Esophagus squamous epithelium (tissue), 5 donors: ENCODE measurements around the gene REV3L. TPM values are rescaled to one million over a fixed set of nuclear protein-coding genes. Genes with fewer than 3 reads are reported as not detected.

Source experiments
- DNase-seq: peaks from one replicate; lab custom pipeline; 2025; lab: John Stamatoyannopoulos, UW
- H3K27ac ChIP-seq, 4 donors: fragments of 200-600 bp; sonication (generic); one replicate each; pipeline ENCODE4 v1.5.1; 2016 to 2019; ENCODE audit warnings: mild to moderate bottlenecking in 1 of 4
- H3K27me3 ChIP-seq, 4 donors: fragments of 200-600 bp; sonication (generic); 1 replicate in 3 of 4; 2 replicates in 1 of 4; pipeline versions ENCODE4 v1.5.1 to v1.6.0; 2017 to 2021; ENCODE audit warnings: antibody characterized with exemption in 1 of 4
- H3K36me3 ChIP-seq, 3 donors: fragments of 200-600 bp; sonication (generic); one replicate each; pipeline ENCODE4 v1.5.1; 2016 to 2019
- H3K4me1 ChIP-seq, 3 donors: fragments of 200-600 bp; sonication (generic); one replicate each; pipeline ENCODE4 v1.5.1; 2017 to 2019
- H3K4me3 ChIP-seq, 4 donors: fragments of 200-600 bp; sonication (generic); 1 replicate in 3 of 4; 2 replicates in 1 of 4; pipeline ENCODE4 v1.5.1; 2016 to 2019; ENCODE audit warnings: mild to moderate bottlenecking in 2 of 4, moderate library complexity in 1 of 4
- H3K9me3 ChIP-seq, 3 donors: fragments of 200-600 bp; sonication (generic); one replicate each; pipeline ENCODE4 v1.5.1; 2016 to 2019
- CTCF ChIP-seq, 6 experiments: fragments of 450-650 bp in 4 of 6; fragments of 200-600 bp in 2 of 6; sonication (generic) in 2 of 6; IDR thresholded peaks; one replicate each; pipeline ENCODE4 v1.5.1; 2016 to 2019; ENCODE audit warnings: antibody characterized with exemption in 6 of 6, mild to moderate bottlenecking in 4 of 6, moderate library complexity in 4 of 6
- POLR2A ChIP-seq, 4 donors: fragments of 450-650 bp; IDR thresholded peaks; one replicate each; pipeline ENCODE4 v1.6.1; 2017; ENCODE audit warnings: antibody characterized with exemption in 4 of 4, mild to moderate bottlenecking in 4 of 4, moderate library complexity in 3 of 4
- WGBS, 2 donors: methylation state at CpG; one replicate each; pipeline ENCODE4 v1.1.5; 2018; 5-methylcytosine and 5-hydroxymethylcytosine counted together
- intact Hi-C: fragments of 100-400 bp; cut with DNase I; formaldehyde crosslinking; loops from one replicate; pipeline ENCODE4 v1.15.0; 2022
- total RNA-seq, 4 donors: library from RNA; depleted of rRNA; stranded (reverse); fragments of >200 nt; gene quantifications; one replicate each; pipeline ENCODE4 v1.1.0, GENCODE V29; 2016
- donor health status: DM: yes; HTN: yes; CAD: no.

The REV3L gene
- total RNA-seq, 4 donors from 2014 or later, result 7.0 to 47.1 (median 18.8) TPM

- peaks cover 9 to 33% (median 10%) of the 10 kb centered on the region in 3 donors for H3K4me1 ChIP-seq
- intact Hi-C loops, result no loop called here
- WGBS, 2 donors, result 69 to 75% methylated on average over 1 of the region's 1 CpG
These were observed 54.2 kb downstream of the REV3L start for GRCh38 chr6:111428811-111429210.

GRCh38 chr6:111427341-111428116, 55.5 kb downstream of the REV3L start:
- 47 to 56% methylated on average over 5 of the region's 5 CpGs for WGBS, 2 donors
- H3K9me3 ChIP-seq, result peaks cover 0 to 14% (median 6%) of the 10 kb centered on the region in 3 donors
- H3K27me3 ChIP-seq, result no peaks in the 10 kb centered on the region
- peak overlapping the region in 1 of 4 donors; percentile 3 for H3K27ac ChIP-seq
- intact Hi-C loops, result no loop called here
- TF ChIP-seq POLR2A (IDR thresholded peaks at IDR 0.05), result no peak
- TF ChIP-seq CTCF (IDR thresholded peaks at IDR 0.05), result no peak
- no peak for DNase-seq
- no peak overlapping the region for H3K4me3 ChIP-seq
- peaks cover 0 to 7% (median 0%) of the 10 kb centered on the region in 3 donors for H3K36me3 ChIP-seq
- H3K4me1 ChIP-seq, result peaks cover 9 to 40% (median 10%) of the 10 kb centered on the region in 3 donors

More at GRCh38 chr6:111428811-111429210, 54.2 kb downstream of the REV3L start:
- Histone ChIP-seq H3K36me3 (peaks cover 0 to 7% (median 0%) of the 10 kb centered on the region in 3 donors), H3K27me3 (no peaks in the 10 kb centered on the region), H3K27ac (no peak overlapping the region), H3K4me3 (no peak overlapping the region), H3K9me3 (peaks cover 0 to 14% (median 6%) of the 10 kb centered on the region in 3 donors)
- no peak for TF ChIP-seq CTCF (IDR thresholded peaks at IDR 0.05)
- no peak for TF ChIP-seq POLR2A (IDR thresholded peaks at IDR 0.05)
- no peak for DNase-seq

- intact Hi-C loops, result no loop called here
- Histone ChIP-seq H3K27me3 (no peaks in the 10 kb centered on the region), H3K36me3 (peaks cover 0 to under 1% (median 0%) of the 10 kb centered on the region in 3 donors), H3K4me1 (peaks cover 6 to 43% (median 9%) of the 10 kb centered on the region in 3 donors), H3K4me3 (no peak overlapping the region), H3K27ac (peak overlapping the region in 1 of 4 donors; percentile 11), H3K9me3 (peaks cover 0 to 8% (median 6%) of the 10 kb centered on the region in 3 donors)
- TF ChIP-seq POLR2A (IDR thresholded peaks at IDR 0.05) (no peak), CTCF (IDR thresholded peaks at IDR 0.05) (no peak)
- no peak for DNase-seq
- 72 to 80% methylated on average over 4 to 5 of the region's 5 CpGs for WGBS, 2 donors
These were observed 58.8 kb downstream of the REV3L start for GRCh38 chr6:111423960-111424846.

GRCh38 chr6:111423055-111423633, 59.9 kb downstream of the REV3L start:
- intact Hi-C loops, result no loop called here
- Histone ChIP-seq H3K27me3 (no peaks in the 10 kb centered on the region), H3K4me3 (no peak overlapping the region), H3K36me3 (no peaks in the 10 kb centered on the region), H3K27ac (no peak overlapping the region), H3K9me3 (no peaks in the 10 kb centered on the region), H3K4me1 (peaks cover 6 to 53% (median 9%) of the 10 kb centered on the region in 3 donors)
- WGBS, 2 donors, result 66 to 68% methylated on average over 2 of the region's 2 CpGs
- TF ChIP-seq POLR2A (IDR thresholded peaks at IDR 0.05) (no peak), CTCF (IDR thresholded peaks at IDR 0.05) (no peak)
- DNase-seq, result no peak
